Nephron (organoid): Measurements from ENCODE around the gene ZBTB20.

Experiments
- H3K27ac Mint-ChIP-seq, 3 experiments: 2 replicates each; pipeline ENCODE4 v1.8.0; 2020; ENCODE audit warnings: mixed read lengths in 3 of 3, mild to moderate bottlenecking in 2 of 3, moderate library complexity in 1 of 3
- H3K27me3 Mint-ChIP-seq: 2 replicates; pipeline ENCODE4 v1.8.0; 2021; ENCODE audit warnings: low read depth, mild to moderate bottlenecking, moderate library complexity, mixed read lengths
- H3K36me3 Mint-ChIP-seq: 2 replicates; pipeline ENCODE4 v1.8.0; 2020; ENCODE audit warnings: low read depth, mixed read lengths
- H3K4me1 Mint-ChIP-seq: 2 replicates; pipeline ENCODE4 v1.8.0; 2020; ENCODE audit warnings: mixed read lengths
- H3K4me3 Mint-ChIP-seq, 3 experiments: 2 replicates each; pipeline ENCODE4 v1.8.0; 2020; ENCODE audit warnings: mild to moderate bottlenecking in 3 of 3, mixed read lengths in 3 of 3, moderate library complexity in 2 of 3
- H3K9me3 Mint-ChIP-seq: 2 replicates; pipeline ENCODE4 v1.8.0; 2020; ENCODE audit warnings: mixed read lengths
- CTCF ChIP-seq, 3 experiments: fragments of 200-600 bp; sonication (generic); IDR thresholded peaks; one replicate each; pipeline ENCODE4 v1.5.0; 2021; ENCODE audit warnings: antibody characterized with exemption in 3 of 3; ENCODE audit not compliant: unreplicated experiment in 3 of 3

The ZBTB20 gene

GRCh38 chr3:114615523-114616085 lies 531.5 kb downstream of the ZBTB20 start:
- Mint-ChIP-seq H3K9me3 (no peaks in the 10 kb centered on the region), H3K4me3 (no peak overlapping the region), H3K4me1 (no peaks in the 10 kb centered on the region), H3K27ac (no peak overlapping the region), H3K36me3 (no peaks in the 10 kb centered on the region), H3K27me3 (no peaks in the 10 kb centered on the region)
- TF ChIP-seq CTCF (IDR thresholded peaks at IDR 0.05; ENCODE audit: unreplicated experiment in 3 of 3), result no peak

- no peak for TF ChIP-seq CTCF (IDR thresholded peaks at IDR 0.05; ENCODE audit: unreplicated experiment in 3 of 3)
- no peaks in the 10 kb centered on the region for H3K4me1 Mint-ChIP-seq
- no peaks in the 10 kb centered on the region for H3K36me3 Mint-ChIP-seq
- H3K4me3 Mint-ChIP-seq, result no peak overlapping the region
- no peaks in the 10 kb centered on the region for H3K9me3 Mint-ChIP-seq
- H3K27ac Mint-ChIP-seq, result no peak overlapping the region
- no peaks in the 10 kb centered on the region for H3K27me3 Mint-ChIP-seq
Observed at GRCh38 chr3:114609973-114610630, 537.0 kb downstream of the ZBTB20 start.

- H3K27me3 Mint-ChIP-seq, result no peaks in the 10 kb centered on the region
- no peaks in the 10 kb centered on the region for H3K4me1 Mint-ChIP-seq
- no peaks in the 10 kb centered on the region for H3K36me3 Mint-ChIP-seq
- H3K9me3 Mint-ChIP-seq, result no peaks in the 10 kb centered on the region
- no peak overlapping the region for H3K27ac Mint-ChIP-seq
- H3K4me3 Mint-ChIP-seq, result no peak overlapping the region
- TF ChIP-seq CTCF (IDR thresholded peaks at IDR 0.05; ENCODE audit: unreplicated experiment in 3 of 3), result no peak
Observed at GRCh38 chr3:114608293-114608692, 538.8 kb downstream of the ZBTB20 start.

GRCh38 chr3:114606336-114606735 lies 540.8 kb downstream of the ZBTB20 start:
- H3K4me3 Mint-ChIP-seq, result no peak overlapping the region
- TF ChIP-seq CTCF (IDR thresholded peaks at IDR 0.05; ENCODE audit: unreplicated experiment in 3 of 3), result no peak
- no peak overlapping the region for H3K27ac Mint-ChIP-seq
- no peaks in the 10 kb centered on the region for H3K9me3 Mint-ChIP-seq
- no peaks in the 10 kb centered on the region for H3K4me1 Mint-ChIP-seq
- H3K27me3 Mint-ChIP-seq, result no peaks in the 10 kb centered on the region
- H3K36me3 Mint-ChIP-seq, result no peaks in the 10 kb centered on the region

GRCh38 chr3:114600571-114600970 lies 546.5 kb downstream of the ZBTB20 start:
- H3K36me3 Mint-ChIP-seq, result no peaks in the 10 kb centered on the region

More at GRCh38 chr3:114600571-114600970, 546.5 kb downstream of the ZBTB20 start:
- H3K27me3 Mint-ChIP-seq, result no peaks in the 10 kb centered on the region
- H3K9me3 Mint-ChIP-seq, result no peaks in the 10 kb centered on the region
- peaks cover 27% of the 10 kb centered on the region for H3K4me1 Mint-ChIP-seq
- peak overlapping the region in 2 of 3 experiments; percentile 64 to 68 for H3K27ac Mint-ChIP-seq
- H3K4me3 Mint-ChIP-seq, result no peak overlapping the region
- TF ChIP-seq CTCF (IDR thresholded peaks at IDR 0.05; ENCODE audit: unreplicated experiment in 3 of 3), result no peak
